ENCODE measurements around the gene KHDC4.

The KHDC4 gene

GRCh38 chr1:155934097-155934935 is at the start of gene KHDC4:
KHDC4 (minus strand) TSS chr1:155934413; CDS start chr1:155934373, 40 bp downstream.
- DNase-seq = peak; percentile 100

GRCh38 chr1:155983191-155984024 is 49.2 kb upstream of the KHDC4 start:
- peak; percentile 68 for DNase-seq

DNA sequence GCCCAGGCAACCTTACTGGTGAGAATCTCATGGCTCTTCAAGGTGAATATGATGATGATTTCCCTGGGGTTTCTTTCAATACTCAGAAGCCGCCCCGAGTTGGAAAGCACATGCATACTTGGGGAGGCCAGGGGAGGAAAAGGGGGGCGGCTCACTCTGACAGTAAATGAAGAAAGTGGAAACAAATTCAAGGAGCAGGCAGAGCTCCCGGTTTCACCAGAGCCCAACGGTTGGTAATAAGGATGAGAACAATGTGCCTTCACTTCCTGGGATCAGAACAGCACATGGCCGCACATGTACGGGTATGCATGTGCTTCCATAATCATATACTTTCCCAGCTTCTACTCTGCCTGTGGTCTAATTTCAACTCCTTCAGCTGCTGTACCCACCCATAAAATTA is 47.9 kb upstream of the KHDC4 start:
- no peak for DNase-seq

DNA sequence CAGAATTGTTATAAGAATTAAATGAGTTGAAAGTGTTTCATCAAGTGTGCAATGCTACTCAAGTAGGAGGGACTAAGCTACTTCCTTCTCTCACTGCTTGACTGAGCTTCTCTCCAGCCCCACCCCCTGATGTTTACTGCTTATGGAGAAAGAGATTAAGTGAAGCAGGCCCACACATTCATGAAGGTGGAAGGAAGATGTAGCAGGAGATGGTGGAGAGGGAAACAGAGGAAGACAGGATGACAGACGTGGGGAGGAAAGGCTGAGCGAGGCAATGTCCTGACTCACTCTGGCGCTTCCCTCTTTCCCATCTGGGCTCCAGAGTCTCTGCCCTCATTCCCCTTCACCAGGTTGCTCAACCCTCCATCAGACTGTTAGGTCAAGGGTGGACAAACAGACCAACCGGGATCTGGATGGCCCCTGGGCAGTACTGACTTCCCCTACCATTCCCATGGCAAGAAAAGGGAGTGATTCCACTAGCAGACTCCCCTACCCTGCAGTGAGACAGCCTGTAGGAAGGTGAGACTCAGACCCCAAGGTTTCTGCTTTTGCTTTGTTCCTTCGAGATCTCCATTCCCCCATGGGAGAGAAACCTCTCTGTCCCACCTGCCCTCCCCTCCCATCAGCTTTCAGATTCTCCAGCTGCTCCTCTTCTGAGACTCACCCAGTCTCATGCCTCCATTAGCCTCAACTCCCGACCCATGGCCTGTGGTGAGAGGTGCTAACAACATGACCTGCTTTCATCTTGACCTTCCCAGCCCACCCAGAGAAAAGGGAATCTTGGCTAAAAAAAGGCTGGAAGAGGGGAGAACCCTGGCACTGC is 47.3 kb upstream of the KHDC4 start:
- peak; percentile 86 for DNase-seq

GRCh38 chr1:155979597-155980343 is 45.6 kb upstream of the KHDC4 start:
- DNase-seq = peak; percentile 87

DNA sequence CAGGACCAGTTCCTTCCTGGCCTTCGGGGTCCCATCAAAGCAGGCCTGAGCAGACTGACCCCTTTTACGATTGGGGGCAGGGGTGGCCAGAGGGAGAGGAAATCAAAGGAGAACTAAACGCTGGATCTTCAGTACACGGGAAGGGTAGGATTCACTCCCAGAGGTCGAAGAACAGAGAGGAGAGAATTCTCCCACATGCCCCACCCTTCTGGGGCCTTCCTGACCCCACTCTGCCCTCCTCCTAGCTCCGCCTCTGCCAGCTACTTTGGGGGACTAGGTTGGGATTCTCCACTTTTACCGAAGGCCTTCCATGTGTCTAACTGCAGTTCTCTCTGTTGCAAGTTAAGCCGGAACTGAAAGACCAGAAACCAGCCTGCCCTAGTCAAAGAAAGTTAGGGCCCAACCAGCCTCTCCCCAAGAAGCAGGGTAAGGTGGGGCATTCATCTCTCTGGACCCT is 44.8 kb upstream of the KHDC4 start:
- peak; percentile 57 for DNase-seq

GRCh38 chr1:155978325-155978972 is 44.2 kb upstream of the KHDC4 start, which contains the start of gene ARHGEF2:
ARHGEF2 (minus strand) TSS chr1:155978547; CDS start chr1:155978427, 120 bp downstream.
- peak; percentile 97 for DNase-seq

- DNase-seq = peak; percentile 46
Measured at GRCh38 chr1:155977690-155978324, 43.6 kb upstream of the KHDC4 start.

- peak; percentile 83 for DNase-seq
Measured at GRCh38 chr1:155976913-155977689, 42.9 kb upstream of the KHDC4 start.

GRCh38 chr1:155976062-155976912 is 42.1 kb upstream of the KHDC4 start:
- DNase-seq = peak; percentile 96

DNA sequence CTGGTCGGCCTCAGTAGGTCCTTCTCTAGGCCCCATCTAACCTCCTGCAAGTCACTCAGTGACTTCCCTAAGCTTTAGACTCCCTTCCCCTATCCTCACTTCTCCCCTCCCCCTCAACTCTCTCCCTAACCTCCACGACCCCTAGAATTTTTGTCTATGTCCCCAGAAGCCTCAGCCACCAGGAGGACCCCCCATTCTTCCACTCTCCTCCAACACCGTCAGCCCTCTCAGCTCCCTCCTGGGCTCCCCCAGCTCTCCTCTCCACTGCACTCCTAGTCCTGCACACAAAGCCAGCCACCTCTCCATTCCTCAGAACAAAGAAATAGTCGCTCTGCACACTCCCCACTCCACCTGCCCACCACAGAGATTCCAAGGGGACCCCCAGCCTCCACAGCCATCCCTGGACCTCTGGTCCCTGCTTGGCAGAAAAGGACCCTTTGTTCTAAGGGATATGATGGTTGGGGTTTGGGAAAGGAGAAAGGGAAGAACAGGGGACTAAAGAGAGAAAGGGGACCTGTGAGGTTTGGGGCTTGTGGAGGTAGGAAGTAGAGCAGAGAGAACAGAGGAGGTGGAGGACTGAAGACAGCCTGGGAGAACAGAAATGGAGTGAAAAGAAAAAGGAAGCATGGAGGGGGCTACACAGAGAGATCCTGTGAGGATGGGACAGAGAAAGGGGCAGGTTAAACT is 41.3 kb upstream of the KHDC4 start:
- DNase-seq = peak; percentile 37

GRCh38 chr1:155974208-155975115 is 40.2 kb upstream of the KHDC4 start:
- DNase-seq = peak; percentile 39

DNA sequence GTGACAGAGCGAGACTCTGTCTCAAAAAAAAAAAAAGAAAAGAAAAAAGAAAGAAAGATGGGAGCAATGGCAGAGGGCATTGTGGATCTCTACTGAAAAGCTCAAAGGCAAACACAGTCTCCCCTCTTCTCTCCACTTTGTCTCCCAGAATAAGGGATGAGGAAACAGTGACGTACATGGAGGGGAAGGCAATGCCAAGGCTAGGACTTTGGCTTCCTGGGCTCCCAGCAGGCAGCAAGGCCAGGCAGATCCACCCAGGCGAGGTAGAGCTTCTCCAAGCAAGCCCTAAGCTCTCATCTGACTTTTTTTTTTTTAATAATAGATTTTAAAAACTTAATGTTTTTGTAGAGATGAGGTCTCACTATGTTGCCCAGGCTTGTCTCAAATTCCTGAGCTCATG is 39.5 kb upstream of the KHDC4 start:
- no peak for DNase-seq

GRCh38 chr1:155971910-155972809 is 37.9 kb upstream of the KHDC4 start:
- DNase-seq = no peak

DNA sequence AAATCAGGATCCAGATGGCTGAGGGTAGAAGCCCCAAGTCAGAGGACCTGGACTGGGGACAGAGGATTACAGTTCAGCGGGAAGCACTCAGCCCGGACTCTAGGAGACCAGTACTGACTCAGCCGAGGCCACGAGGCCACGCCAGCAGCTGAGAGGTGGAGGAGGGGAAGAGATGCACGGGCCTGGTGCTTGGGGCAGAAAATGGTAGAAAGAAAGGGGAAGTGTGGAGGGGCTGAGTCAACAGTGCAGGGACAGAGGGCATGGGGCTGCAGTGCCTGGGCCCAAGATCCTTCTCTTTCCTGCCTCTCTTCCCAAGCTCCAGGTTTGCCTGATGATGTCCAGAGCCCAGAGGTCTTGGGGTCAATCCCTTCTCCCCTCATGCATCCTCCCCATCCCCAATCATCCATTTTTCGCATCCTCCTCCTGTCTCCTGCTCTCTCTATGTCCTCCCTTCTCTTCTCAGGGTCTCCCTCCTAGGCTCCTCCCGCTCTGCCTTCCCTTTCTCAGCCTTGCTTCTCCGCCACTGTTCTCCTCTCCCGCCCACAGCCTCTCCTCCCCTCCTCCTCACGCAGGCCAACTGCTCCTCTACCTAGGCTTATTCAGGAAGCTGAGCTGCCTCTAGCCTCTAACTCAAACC is 36.4 kb upstream of the KHDC4 start:
- peak; percentile 93 for DNase-seq

GRCh38 chr1:155969377-155969791 is 35.2 kb upstream of the KHDC4 start:
- DNase-seq = peak; percentile 22

All from hematopoietic multipotent progenitor cell treated with erythropoietin and hydrocortisone succinate and interleukin-3 and kit ligand, for 4 days (in vitro differentiated cells).